ENCODE measurements around the gene SPATA3.

Gene SPATA3

GRCh38 chr2:231047923-231048915 lies 52.3 kb downstream of the SPATA3 start:
- Histone ChIP-seq H3K9ac (ENCODE audit: low read length) (no peak overlapping the region), H3K4ac (ENCODE audit: low read depth, low read length) (no peak overlapping the region), H3K4me1 (ENCODE audit: control insufficient read depth in 1 of 2, insufficient read depth in 2 of 2, low read length in 2 of 2) (peaks cover 20 to 23% of the 10 kb centered on the region in 2 experiments), H3K4me2 (ENCODE audit: low read length) (no peak overlapping the region), H4K91ac (ENCODE audit: low read depth, low read length) (no peak overlapping the region), H2BK5ac (ENCODE audit: low read depth, low read length, poor library complexity) (no peak overlapping the region), H3K9me3 (ENCODE audit: insufficient read depth, low read depth, low read length) (no peaks in the 10 kb centered on the region), H3K27me3 (ENCODE audit: insufficient read depth, low read length) (no peaks in the 10 kb centered on the region), H3K36me3 (ENCODE audit: control insufficient read depth in 1 of 2, insufficient read depth in 2 of 2, low read length in 2 of 2) (peaks cover 0 to 6% of the 10 kb centered on the region in 2 experiments), H3K4me3 (ENCODE audit: low read depth, low read length) (no peak overlapping the region), H4K12ac (ENCODE audit: low read depth, low read length) (no peak overlapping the region), H3K79me2 (ENCODE audit: control insufficient read depth, insufficient read depth, low read length, poor library complexity) (no peaks in the 10 kb centered on the region), H3K23ac (ENCODE audit: low read length) (no peak overlapping the region), H2AK5ac (ENCODE audit: low read length) (no peak overlapping the region), H2AFZ (ENCODE audit: insufficient read depth, low read length, poor library complexity) (no peak overlapping the region), H4K8ac (ENCODE audit: low read depth, low read length) (no peak overlapping the region), H3K14ac (ENCODE audit: low read length) (no peak overlapping the region), H2BK12ac (ENCODE audit: low read length) (no peak overlapping the region), H2BK120ac (ENCODE audit: insufficient read depth, low read length, poor library complexity) (no peak overlapping the region), H3K18ac (ENCODE audit: low read length) (no peak overlapping the region), H3K79me1 (ENCODE audit: low read length) (peaks cover 9% of the 10 kb centered on the region), H3K27ac (ENCODE audit: low read depth, low read length) (no peak overlapping the region)
- no CpG with 5 or more reads among the region's 10 CpGs for WGBS (ENCODE audit: extremely low coverage, insufficient coverage, insufficient read length)
- no peak for DNase-seq

- Histone ChIP-seq H3K79me2 (ENCODE audit: control insufficient read depth, insufficient read depth, low read length, poor library complexity) (no peaks in the 10 kb centered on the region), H4K91ac (ENCODE audit: low read depth, low read length) (no peak overlapping the region), H3K27me3 (ENCODE audit: insufficient read depth, low read length) (no peaks in the 10 kb centered on the region), H2BK12ac (ENCODE audit: low read length) (peak overlapping the region; percentile 51), H2AK5ac (ENCODE audit: low read length) (peak overlapping the region; percentile 56), H2AFZ (ENCODE audit: insufficient read depth, low read length, poor library complexity) (no peak overlapping the region), H3K4ac (ENCODE audit: low read depth, low read length) (no peak overlapping the region), H4K12ac (ENCODE audit: low read depth, low read length) (no peak overlapping the region), H3K9me3 (ENCODE audit: insufficient read depth, low read depth, low read length) (no peaks in the 10 kb centered on the region), H3K79me1 (ENCODE audit: low read length) (peaks cover 9% of the 10 kb centered on the region), H3K27ac (ENCODE audit: low read depth, low read length) (peak overlapping the region; percentile 57), H3K4me1 (ENCODE audit: control insufficient read depth in 1 of 2, insufficient read depth in 2 of 2, low read length in 2 of 2) (peaks cover 20 to 23% of the 10 kb centered on the region in 2 experiments), H3K23ac (ENCODE audit: low read length) (no peak overlapping the region), H3K36me3 (ENCODE audit: control insufficient read depth in 1 of 2, insufficient read depth in 2 of 2, low read length in 2 of 2) (peaks cover 0 to 6% of the 10 kb centered on the region in 2 experiments), H3K4me3 (ENCODE audit: low read depth, low read length) (no peak overlapping the region), H3K14ac (ENCODE audit: low read length) (no peak overlapping the region), H3K9ac (ENCODE audit: low read length) (no peak overlapping the region), H3K4me2 (ENCODE audit: low read length) (no peak overlapping the region), H3K18ac (ENCODE audit: low read length) (no peak overlapping the region), H2BK5ac (ENCODE audit: low read depth, low read length, poor library complexity) (no peak overlapping the region), H2BK120ac (ENCODE audit: insufficient read depth, low read length, poor library complexity) (no peak overlapping the region), H4K8ac (ENCODE audit: low read depth, low read length) (no peak overlapping the region)
- DNase-seq, result no peak
- no CpG with 5 or more reads among the region's 12 CpGs for WGBS (ENCODE audit: extremely low coverage, insufficient coverage, insufficient read length)
These were observed 53.5 kb downstream of the SPATA3 start for GRCh38 chr2:231049286-231050017.

- WGBS (ENCODE audit: extremely low coverage, insufficient coverage, insufficient read length), result no CpG with 5 or more reads among the region's 9 CpGs
- H3K27ac ChIP-seq (ENCODE audit: low read depth, low read length), result peak overlapping the region; percentile 83
- peak overlapping the region; percentile 21 for H4K91ac ChIP-seq (ENCODE audit: low read depth, low read length)
- no peaks in the 10 kb centered on the region for H3K27me3 ChIP-seq (ENCODE audit: insufficient read depth, low read length)
- peak in 1 of 2 donors; percentile 35 for DNase-seq
- H3K9ac ChIP-seq (ENCODE audit: low read length), result no peak overlapping the region
- H3K79me2 ChIP-seq (ENCODE audit: control insufficient read depth, insufficient read depth, low read length, poor library complexity), result no peaks in the 10 kb centered on the region
- H3K14ac ChIP-seq (ENCODE audit: low read length), result peak overlapping the region; percentile 42
- H2AFZ ChIP-seq (ENCODE audit: insufficient read depth, low read length, poor library complexity), result no peak overlapping the region
- no peak overlapping the region for H3K4me2 ChIP-seq (ENCODE audit: low read length)
- H3K4me1 ChIP-seq (ENCODE audit: control insufficient read depth in 1 of 2, insufficient read depth in 2 of 2, low read length in 2 of 2), result peaks cover 20 to 23% of the 10 kb centered on the region in 2 experiments
- H3K18ac ChIP-seq (ENCODE audit: low read length), result peak overlapping the region; percentile 49
- no peak overlapping the region for H3K23ac ChIP-seq (ENCODE audit: low read length)
- H4K8ac ChIP-seq (ENCODE audit: low read depth, low read length), result peak overlapping the region; percentile 59
- no peak overlapping the region for H3K4me3 ChIP-seq (ENCODE audit: low read depth, low read length)
- peaks cover 0 to 6% of the 10 kb centered on the region in 2 experiments for H3K36me3 ChIP-seq (ENCODE audit: control insufficient read depth in 1 of 2, insufficient read depth in 2 of 2, low read length in 2 of 2)
- H2BK12ac ChIP-seq (ENCODE audit: low read length), result peak overlapping the region; percentile 4
- no peak overlapping the region for H3K4ac ChIP-seq (ENCODE audit: low read depth, low read length)
- peak overlapping the region; percentile 44 for H2BK120ac ChIP-seq (ENCODE audit: insufficient read depth, low read length, poor library complexity)
- peak overlapping the region; percentile 23 for H4K12ac ChIP-seq (ENCODE audit: low read depth, low read length)
- H3K79me1 ChIP-seq (ENCODE audit: low read length), result peaks cover 9% of the 10 kb centered on the region
- no peak overlapping the region for H2AK5ac ChIP-seq (ENCODE audit: low read length)
- H3K9me3 ChIP-seq (ENCODE audit: insufficient read depth, low read depth, low read length), result no peaks in the 10 kb centered on the region
- H2BK5ac ChIP-seq (ENCODE audit: low read depth, low read length, poor library complexity), result peak overlapping the region; percentile 50
These were observed 54.3 kb downstream of the SPATA3 start for GRCh38 chr2:231050018-231050901.

- H3K4ac ChIP-seq (ENCODE audit: low read depth, low read length), result no peak overlapping the region
- no peaks in the 10 kb centered on the region for H3K9me3 ChIP-seq (ENCODE audit: insufficient read depth, low read depth, low read length)
- H2AFZ ChIP-seq (ENCODE audit: insufficient read depth, low read length, poor library complexity), result no peak overlapping the region
- H3K36me3 ChIP-seq (ENCODE audit: control insufficient read depth in 1 of 2, insufficient read depth in 2 of 2, low read length in 2 of 2), result peaks cover 0 to 6% of the 10 kb centered on the region in 2 experiments
- H3K79me1 ChIP-seq (ENCODE audit: low read length), result peaks cover 9% of the 10 kb centered on the region
- no peak overlapping the region for H2BK120ac ChIP-seq (ENCODE audit: insufficient read depth, low read length, poor library complexity)
- H3K27ac ChIP-seq (ENCODE audit: low read depth, low read length), result peak overlapping the region; percentile 83
- no peaks in the 10 kb centered on the region for H3K79me2 ChIP-seq (ENCODE audit: control insufficient read depth, insufficient read depth, low read length, poor library complexity)
- no peak overlapping the region for H4K8ac ChIP-seq (ENCODE audit: low read depth, low read length)
- H3K27me3 ChIP-seq (ENCODE audit: insufficient read depth, low read length), result no peaks in the 10 kb centered on the region
- no peak overlapping the region for H3K4me3 ChIP-seq (ENCODE audit: low read depth, low read length)
- peaks cover 20 to 23% of the 10 kb centered on the region in 2 experiments for H3K4me1 ChIP-seq (ENCODE audit: control insufficient read depth in 1 of 2, insufficient read depth in 2 of 2, low read length in 2 of 2)
- no peak overlapping the region for H3K4me2 ChIP-seq (ENCODE audit: low read length)
- no peak overlapping the region for H3K18ac ChIP-seq (ENCODE audit: low read length)
- H4K12ac ChIP-seq (ENCODE audit: low read depth, low read length), result no peak overlapping the region
- H2BK12ac ChIP-seq (ENCODE audit: low read length), result no peak overlapping the region
- WGBS (ENCODE audit: extremely low coverage, insufficient coverage, insufficient read length), result no CpG with 5 or more reads among the region's 5 CpGs
- no peak overlapping the region for H2BK5ac ChIP-seq (ENCODE audit: low read depth, low read length, poor library complexity)
- no peak overlapping the region for H3K9ac ChIP-seq (ENCODE audit: low read length)
- peak overlapping the region; percentile 77 for H4K91ac ChIP-seq (ENCODE audit: low read depth, low read length)
- no peak for DNase-seq
- H2AK5ac ChIP-seq (ENCODE audit: low read length), result peak overlapping the region; percentile 3
- H3K14ac ChIP-seq (ENCODE audit: low read length), result no peak overlapping the region
- H3K23ac ChIP-seq (ENCODE audit: low read length), result no peak overlapping the region
These were observed 55.2 kb downstream of the SPATA3 start for GRCh38 chr2:231051116-231051515.

Data from trophoblast cell (in vitro differentiated cells and primary cell).